AG10803 (cell line): Measurements from ENCODE around the gene AKT2.

Source experiments
- DNase-seq: peaks from one replicate; pipeline ENCODE4 v3.0.0; 2010; ENCODE audit warnings: low read depth
- H3K4me3 ChIP-seq: 2 replicates; pipeline ENCODE4 v1.5.1; 2011; ENCODE audit warnings: mild to moderate bottlenecking, low read length, control low read depth
- TF ChIP-seq, protein P1 (sequence below): conservative IDR thresholded peaks from 2 replicates; pipeline ENCODE4 v1.5.1; 2011; ENCODE audit warnings: mild to moderate bottlenecking, low read length, control low read depth, inconsistent platforms

AKT2 gene

DNA sequence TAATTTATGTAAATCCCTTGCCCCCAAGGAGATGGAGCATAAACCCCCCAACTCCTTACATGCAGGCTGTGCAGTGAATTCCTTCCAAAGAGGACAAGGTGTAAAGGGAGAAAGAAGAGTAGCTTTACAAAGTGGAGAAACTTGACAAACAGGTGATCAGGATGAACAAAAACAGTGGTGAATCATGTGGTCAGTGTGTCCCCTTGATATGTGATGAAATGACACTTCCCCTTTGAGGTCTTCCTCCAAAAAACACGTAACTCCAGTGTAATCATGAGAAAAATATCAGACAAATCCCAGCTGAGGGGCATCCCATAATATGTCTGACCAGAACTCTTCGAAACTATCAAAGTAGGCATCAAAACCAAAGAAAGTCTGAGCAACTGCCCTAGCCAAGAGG is 29.5 kb upstream of the AKT2 start:
- DNase-seq = no peak
- no peak overlapping the region for H3K4me3 ChIP-seq
- TF ChIP-seq, protein P1, sequence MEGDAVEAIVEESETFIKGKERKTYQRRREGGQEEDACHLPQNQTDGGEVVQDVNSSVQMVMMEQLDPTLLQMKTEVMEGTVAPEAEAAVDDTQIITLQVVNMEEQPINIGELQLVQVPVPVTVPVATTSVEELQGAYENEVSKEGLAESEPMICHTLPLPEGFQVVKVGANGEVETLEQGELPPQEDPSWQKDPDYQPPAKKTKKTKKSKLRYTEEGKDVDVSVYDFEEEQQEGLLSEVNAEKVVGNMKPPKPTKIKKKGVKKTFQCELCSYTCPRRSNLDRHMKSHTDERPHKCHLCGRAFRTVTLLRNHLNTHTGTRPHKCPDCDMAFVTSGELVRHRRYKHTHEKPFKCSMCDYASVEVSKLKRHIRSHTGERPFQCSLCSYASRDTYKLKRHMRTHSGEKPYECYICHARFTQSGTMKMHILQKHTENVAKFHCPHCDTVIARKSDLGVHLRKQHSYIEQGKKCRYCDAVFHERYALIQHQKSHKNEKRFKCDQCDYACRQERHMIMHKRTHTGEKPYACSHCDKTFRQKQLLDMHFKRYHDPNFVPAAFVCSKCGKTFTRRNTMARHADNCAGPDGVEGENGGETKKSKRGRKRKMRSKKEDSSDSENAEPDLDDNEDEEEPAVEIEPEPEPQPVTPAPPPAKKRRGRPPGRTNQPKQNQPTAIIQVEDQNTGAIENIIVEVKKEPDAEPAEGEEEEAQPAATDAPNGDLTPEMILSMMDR = no peak

DNA sequence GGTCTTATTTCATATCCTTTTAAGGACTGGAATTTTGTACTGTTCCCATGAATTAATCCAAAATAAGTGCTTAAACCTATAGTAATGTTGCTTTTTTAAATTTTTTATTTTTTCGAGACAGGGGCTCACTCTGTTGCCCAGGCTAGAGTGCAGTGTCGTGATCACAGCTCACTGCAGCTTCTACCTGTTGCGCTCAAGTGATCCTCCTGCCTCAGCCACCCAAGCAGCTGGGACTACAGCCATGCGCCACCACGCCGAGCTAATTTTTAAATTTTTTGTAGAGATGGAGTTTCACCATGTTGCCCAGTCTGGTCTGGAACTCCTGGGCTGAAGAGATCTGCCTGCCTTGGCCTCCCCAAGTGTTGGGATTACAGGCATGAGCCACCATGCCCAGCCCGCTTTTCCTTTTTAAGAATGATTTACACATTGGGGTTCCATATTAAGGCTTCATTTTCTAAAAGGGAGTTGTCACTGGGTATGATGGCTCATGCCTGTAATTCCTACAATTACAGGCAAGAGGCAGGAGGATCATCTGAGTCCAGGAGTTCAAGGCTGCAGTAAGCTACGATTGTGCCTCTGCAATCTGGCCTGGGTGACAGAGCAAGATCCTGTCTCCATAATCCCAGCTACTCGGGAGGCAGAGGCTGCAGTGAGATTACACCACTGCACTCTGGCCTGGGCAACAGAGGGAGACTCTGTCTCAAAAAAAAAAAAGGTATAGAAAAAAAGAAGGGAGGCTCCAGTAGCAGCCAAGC is 28.3 kb upstream of the AKT2 start:
- TF ChIP-seq, protein P1 = no peak
- no peak for DNase-seq
- no peak overlapping the region for H3K4me3 ChIP-seq

DNA sequence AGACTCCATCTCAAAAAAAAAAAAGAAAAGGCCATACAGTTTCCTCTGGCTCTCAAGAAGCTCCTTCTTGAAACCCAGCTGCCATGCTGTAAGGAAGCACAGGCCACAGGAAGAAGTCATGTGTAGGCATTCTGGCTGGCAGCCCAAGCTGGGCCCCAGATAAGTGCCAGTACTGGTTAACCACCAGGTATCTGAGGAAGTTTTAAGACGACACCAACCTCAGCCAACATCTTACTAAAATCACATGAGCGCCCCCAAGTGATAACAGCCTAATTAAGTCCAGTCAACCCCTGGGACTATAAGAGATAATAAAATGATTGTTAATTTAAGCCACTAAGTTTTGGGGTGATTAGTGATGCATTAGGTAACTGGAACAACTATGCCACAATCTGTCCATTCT is 27.4 kb upstream of the AKT2 start:
- no peak for DNase-seq
- TF ChIP-seq, protein P1 = no peak

DNA sequence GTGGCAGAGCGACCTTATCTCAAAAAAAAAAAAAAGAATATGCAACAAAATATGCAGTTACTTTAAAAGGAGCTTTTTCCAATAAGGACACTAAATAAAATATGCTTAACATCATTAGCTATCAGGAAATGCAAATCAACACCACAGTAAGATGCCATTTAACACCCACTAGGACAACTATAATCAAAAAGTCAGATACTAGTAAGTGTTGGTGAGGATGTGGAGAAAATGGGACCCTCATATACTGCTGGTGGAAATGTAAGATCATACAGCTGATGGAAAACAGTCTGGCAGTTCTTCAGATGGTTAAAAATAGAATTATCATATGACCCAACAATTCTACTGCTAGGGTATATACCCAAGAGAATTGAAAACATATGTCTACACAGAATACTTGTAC is 24.5 kb upstream of the AKT2 start:
- no peak for DNase-seq
- TF ChIP-seq, protein P1 = no peak
- H3K4me3 ChIP-seq = no peak overlapping the region

More for the DNA sequence above, 27.4 kb upstream of the AKT2 start:
- H3K4me3 ChIP-seq = no peak overlapping the region

DNA sequence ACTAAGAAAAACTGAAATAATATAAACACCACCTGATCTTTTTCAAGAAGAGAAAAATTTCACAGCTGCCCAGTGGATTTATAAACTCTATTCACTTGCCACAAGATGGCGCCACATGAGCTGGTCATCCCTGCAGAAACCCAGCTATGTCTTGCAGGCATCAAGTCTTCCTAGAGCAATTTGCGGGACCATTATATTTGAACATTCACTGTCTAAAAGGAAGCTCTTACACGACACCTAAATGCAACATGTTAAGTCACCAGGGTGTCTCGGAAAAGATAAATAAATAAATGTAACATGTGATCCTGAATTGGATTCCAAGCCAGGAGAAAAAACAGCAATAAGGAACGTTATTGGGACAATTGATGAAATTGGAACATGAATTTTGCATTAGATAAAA is 20.3 kb upstream of the AKT2 start:
- no peak overlapping the region for H3K4me3 ChIP-seq
- peak; percentile 89 for DNase-seq
- TF ChIP-seq, protein P1 = peak; percentile 88

DNA sequence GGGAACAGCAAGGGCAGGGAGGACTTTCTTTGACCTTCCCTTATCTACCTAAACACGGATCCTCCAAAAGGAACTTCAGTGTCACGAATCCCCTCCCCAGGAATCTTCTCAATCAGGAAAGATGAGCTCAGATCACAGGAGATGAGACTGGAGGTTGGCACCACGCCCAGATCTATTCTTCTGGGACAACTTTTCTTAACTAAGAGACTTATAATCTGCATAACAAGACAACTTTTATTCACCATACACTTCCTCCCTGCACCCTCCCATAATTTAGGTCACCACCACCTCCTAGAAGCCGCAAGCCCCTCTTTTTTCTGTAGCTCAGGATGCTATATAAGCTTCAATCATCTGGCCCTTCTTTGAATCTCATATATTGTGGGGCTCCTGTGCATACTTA is 19.2 kb upstream of the AKT2 start:
- no peak for DNase-seq
- H3K4me3 ChIP-seq = no peak overlapping the region
- TF ChIP-seq, protein P1 = no peak

DNA sequence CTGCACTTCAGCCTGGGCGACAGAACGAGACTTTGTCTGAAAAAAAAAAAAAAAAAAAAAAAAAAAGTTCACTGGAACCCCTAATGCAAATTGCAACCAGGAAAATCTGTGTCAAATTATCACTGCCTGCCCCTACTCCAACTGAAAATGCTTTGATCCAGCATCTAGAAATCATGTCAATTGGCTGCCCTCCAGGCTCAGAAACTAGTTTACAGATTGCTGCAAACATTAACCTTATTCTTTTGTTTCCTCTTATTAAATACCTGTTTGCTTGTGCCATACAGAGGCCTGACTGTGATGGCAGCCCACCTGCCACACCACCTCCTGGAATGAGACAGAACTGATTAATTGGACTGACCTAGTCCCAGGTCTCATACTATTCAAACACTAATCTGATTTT is 18.6 kb upstream of the AKT2 start:
- TF ChIP-seq, protein P1 = no peak
- no peak overlapping the region for H3K4me3 ChIP-seq
- DNase-seq = no peak
